Liver (tissue), 9 donors: Measurements from ENCODE around the gene ATXN7L3. TPM values are rescaled to one million over a fixed set of nuclear protein-coding genes. Genes with fewer than 3 reads are reported as not detected.

Experiments used
- DNase-seq: peaks from one replicate; pipeline ENCODE4 v3.0.0-alpha.2; 2017; ENCODE audit warnings: low spot score
- H3K27ac ChIP-seq, 2 donors: one replicate each; pipeline ENCODE4 v1.7.0; 2013; ENCODE audit warnings: inconsistent platforms in 2 of 2, low read length in 2 of 2, control low read depth in 1 of 2, low read depth in 1 of 2, mild to moderate bottlenecking in 1 of 2
- H3K27me3 ChIP-seq, 4 donors: one replicate each; pipeline versions ENCODE4 v1.6.1 to v1.7.0; 2013; ENCODE audit warnings: low read length in 3 of 4, inconsistent platforms in 1 of 4, mild to moderate bottlenecking in 1 of 4, moderate library complexity in 1 of 4; ENCODE audit not compliant: control insufficient read depth in 4 of 4, insufficient read depth in 4 of 4
- H3K36me3 ChIP-seq, 4 donors: one replicate each; pipeline versions ENCODE4 v1.6.1 to v1.7.0; 2013; ENCODE audit warnings: low read length in 3 of 4, mild to moderate bottlenecking in 3 of 4, low read depth in 1 of 4, moderate library complexity in 1 of 4; ENCODE audit not compliant: control insufficient read depth in 4 of 4, insufficient read depth in 3 of 4
- H3K4me1 ChIP-seq, 4 donors: one replicate each; pipeline versions ENCODE4 v1.6.1 to v1.7.0; 2013; ENCODE audit warnings: low read length in 3 of 4, mild to moderate bottlenecking in 3 of 4, moderate library complexity in 1 of 4; ENCODE audit not compliant: control insufficient read depth in 4 of 4, insufficient read depth in 4 of 4
- H3K4me3 ChIP-seq, 3 donors: one replicate each; pipeline versions ENCODE4 v1.6.1 to v1.7.0; 2013; ENCODE audit warnings: low read length in 3 of 3, control low read depth in 1 of 3, low read depth in 1 of 3, mild to moderate bottlenecking in 1 of 3
- H3K9ac ChIP-seq, 2 donors: one replicate each; pipeline ENCODE4 v1.7.0; 2013; ENCODE audit warnings: low read length in 2 of 2, mild to moderate bottlenecking in 2 of 2, moderate library complexity in 2 of 2, control low read depth in 1 of 2, low read depth in 1 of 2
- H3K9me3 ChIP-seq, 4 donors: one replicate each; pipeline versions ENCODE4 v1.6.1 to v1.7.0; 2013; ENCODE audit warnings: low read length in 3 of 4; ENCODE audit not compliant: control insufficient read depth in 4 of 4
- ATF3 ChIP-seq: IDR thresholded peaks from 2 replicates; pipeline ENCODE4 v1.6.1; 2016; ENCODE audit warnings: antibody characterized with exemption
- CTCF ChIP-seq: fragments of 150-350 bp; IDR thresholded peaks from 2 replicates; pipeline ENCODE4 v1.5.1; 2017; ENCODE audit warnings: improper control_type of control experiment, low read depth, low read length; ENCODE audit not compliant: missing input control
- EGR1 ChIP-seq, 2 donors: IDR thresholded peaks; 2 replicates each; pipeline ENCODE4 v1.6.1; 2016 to 2018; ENCODE audit warnings: antibody characterized with exemption in 2 of 2, low read depth in 2 of 2
- FOXA2 ChIP-seq: IDR thresholded peaks from 2 replicates; pipeline ENCODE4 v1.6.1; 2016; ENCODE audit warnings: antibody characterized with exemption
- HNF4A ChIP-seq, 2 donors: conservative IDR thresholded peaks; 2 replicates each; pipeline ENCODE4 v1.6.1; 2016; ENCODE audit warnings: antibody characterized with exemption in 2 of 2, mild to moderate bottlenecking in 2 of 2
- MAX ChIP-seq: IDR thresholded peaks from 2 replicates; pipeline ENCODE4 v1.6.1; 2016; ENCODE audit warnings: antibody characterized with exemption
- REST ChIP-seq: IDR thresholded peaks from 2 replicates; pipeline ENCODE4 v1.6.1; 2016; ENCODE audit warnings: antibody characterized with exemption, mild to moderate bottlenecking
- RXRA ChIP-seq, 2 donors: IDR thresholded peaks; 2 replicates each; pipeline ENCODE4 v1.6.1; 2017 to 2018; ENCODE audit warnings: antibody characterized with exemption in 2 of 2, mild to moderate bottlenecking in 1 of 2
- TAF1 ChIP-seq: conservative IDR thresholded peaks from 2 replicates; pipeline ENCODE4 v1.6.1; 2016; ENCODE audit warnings: antibody characterized with exemption, mild to moderate bottlenecking
- WGBS: extraction: QIAGEN DNeasy Blood & Tissue Kit; methylation state at CpG from one replicate; pipeline ENCODE4 v1.1.7; 2013; 5-methylcytosine and 5-hydroxymethylcytosine counted together
- polyA plus RNA-seq, 2 donors: library from polyadenylated mRNA; stranded (reverse) in 1 of 2; unstranded in 1 of 2; fragments of 200-250 nt in 1 of 2; fragments of >200 nt in 1 of 2; fragmentation: Nextera tagmentation in 1 of 2; extraction: Ambion mirVana in 1 of 2; gene quantifications; one replicate each; pipeline versions ENCODE4 v1.2.1 to v1.2.3, GENCODE V29; 2013 to 2015
- total RNA-seq, 2 donors: library from RNA; depleted of rRNA; stranded (reverse); fragments of >200 nt; gene quantifications; one replicate each; pipeline ENCODE4 v1.2.3, GENCODE V29; 2014
- donor health status: healthy.
- donor health status: healthy.
- donor health status: healthy.
- donor health status: healthy.
- donor health status: healthy.

The ATXN7L3 gene
- total and polyA plus RNA-seq, 4 donors = 5.1 to 20.9 (median 14.7) TPM

GRCh38 chr17:44219616-44220212 lies 20.0 kb upstream of the ATXN7L3 start, which contains the start of gene UBTF:
UBTF (minus strand) TSS chr17:44219675; CDS start chr17:44218229, 1,446 bp downstream.
- H3K27ac ChIP-seq = peak within 1 kb of the TSS; percentile 93 to 94
- H3K27me3 ChIP-seq = no peaks in the 10 kb centered on the region
- under 1% methylated on average over 76 of the region's 76 CpGs for WGBS
- DNase-seq = peak; percentile 71
- H3K4me1 ChIP-seq = peaks cover 17 to 45% (median 39%) of the 10 kb centered on the region in 4 donors
- TF ChIP-seq TAF1 = no peak
- TF ChIP-seq REST = no peak
- TF ChIP-seq MAX = no peak
- no peak for TF ChIP-seq HNF4A (conservative IDR thresholded peaks at IDR 0.05)
- TF ChIP-seq ATF3 = no peak
- TF ChIP-seq EGR1 (IDR thresholded peaks at IDR 0.05; ENCODE audit: low read depth in 2 of 2) = no peak
- TF ChIP-seq FOXA2 = no peak
- H3K9me3 ChIP-seq = no peaks in the 10 kb centered on the region
- H3K4me3 ChIP-seq = peak within 1 kb of the TSS; percentile 64 to 93 (median 76)
- H3K36me3 ChIP-seq = peaks cover 7 to 21% (median 18%) of the 10 kb centered on the region in 4 donors
- peak within 1 kb of the TSS; percentile 66 to 80 for H3K9ac ChIP-seq

GRCh38 chr17:44219108-44219615 lies 19.5 kb upstream of the ATXN7L3 start:
- Histone ChIP-seq H3K36me3 (peaks cover 7 to 26% (median 23%) of the 10 kb centered on the region in 4 donors), H3K27ac (peak overlapping the region; percentile 93 to 94), H3K9ac (peak overlapping the region in 1 of 2 donors; percentile 72), H3K4me1 (peaks cover 17 to 45% (median 39%) of the 10 kb centered on the region in 4 donors), H3K27me3 (no peaks in the 10 kb centered on the region), H3K9me3 (no peaks in the 10 kb centered on the region), H3K4me3 (peak overlapping the region in 2 of 3 donors; percentile 66 to 93)
- peak; percentile 62 for DNase-seq
- WGBS = under 1% methylated on average over 73 of the region's 73 CpGs
- TF ChIP-seq RXRA (IDR thresholded peaks at IDR 0.05) (no peak), CTCF (peak; percentile 65)
